Measurements from ENCODE around the gene OR1I1.

The OR1I1 gene

GRCh38 chr19:15107061-15108010 lies 25.3 kb downstream of the OR1I1 start, which contains the start of gene SYDE1:
SYDE1 (plus strand) TSS chr19:15107401; CDS start chr19:15107434, 33 bp downstream.
- CTCF ChIA-PET = no interaction called here
- Mint-ChIP-seq H3K9me3 (peaks cover 17% of the 10 kb centered on the region), H3K36me3 (no peaks in the 10 kb centered on the region), H3K27me3 (peaks cover 48% of the 10 kb centered on the region), H3K4me1 (peaks cover 12% of the 10 kb centered on the region), H3K27ac (no peak within 1 kb of the TSS), H3K4me3 (peak within 1 kb of the TSS; percentile 24)
- no peak for DNase-seq

GRCh38 chr19:15108145-15108844 lies 26.3 kb downstream of the OR1I1 start:
- Mint-ChIP-seq H3K4me3 (no peak overlapping the region), H3K9me3 (peaks cover 16% of the 10 kb centered on the region), H3K27me3 (peaks cover 48% of the 10 kb centered on the region), H3K4me1 (peaks cover 12% of the 10 kb centered on the region), H3K27ac (no peak overlapping the region), H3K36me3 (no peaks in the 10 kb centered on the region)
- CTCF ChIA-PET = interaction anchor here (0.5 kb wide), 1 partner anchor 16 kb away, joined by 3 read pairs; no protein-coding TSS in a partner anchor
- no peak for DNase-seq

GRCh38 chr19:15108845-15109767 lies 27.1 kb downstream of the OR1I1 start:
- H3K9me3 Mint-ChIP-seq = peaks cover 11% of the 10 kb centered on the region
- H3K4me1 Mint-ChIP-seq = peaks cover 12% of the 10 kb centered on the region
- peaks cover 48% of the 10 kb centered on the region for H3K27me3 Mint-ChIP-seq
- H3K27ac Mint-ChIP-seq = no peak overlapping the region
- CTCF ChIA-PET = interaction anchor here (0.5 kb wide), 1 partner anchor 17 kb away, joined by 3 read pairs; no protein-coding TSS in a partner anchor
- no peak for DNase-seq
- H3K36me3 Mint-ChIP-seq = peaks cover under 1% of the 10 kb centered on the region
- no peak overlapping the region for H3K4me3 Mint-ChIP-seq

- Mint-ChIP-seq H3K27me3 (peaks cover 47% of the 10 kb centered on the region), H3K4me3 (no peak overlapping the region), H3K27ac (no peak overlapping the region), H3K9me3 (peaks cover 4% of the 10 kb centered on the region), H3K36me3 (peaks cover 2% of the 10 kb centered on the region), H3K4me1 (peaks cover 12% of the 10 kb centered on the region)
- CTCF ChIA-PET = interaction anchor here (0.9 kb wide), 1 partner anchor 10 kb away, joined by 3 read pairs; no protein-coding TSS in a partner anchor
- no peak for DNase-seq
Measured at GRCh38 chr19:15109768-15110417, 27.9 kb downstream of the OR1I1 start.

- H3K27me3 Mint-ChIP-seq = peaks cover 42% of the 10 kb centered on the region
- CTCF ChIA-PET = interaction anchor here (0.9 kb wide), 1 partner anchor 10 kb away, joined by 3 read pairs; no protein-coding TSS in a partner anchor
- no peak overlapping the region for H3K4me3 Mint-ChIP-seq
- H3K27ac Mint-ChIP-seq = no peak overlapping the region
- peaks cover 12% of the 10 kb centered on the region for H3K4me1 Mint-ChIP-seq
- peaks cover 2% of the 10 kb centered on the region for H3K36me3 Mint-ChIP-seq
- DNase-seq = no peak
- H3K9me3 Mint-ChIP-seq = no peaks in the 10 kb centered on the region
Measured at GRCh38 chr19:15110418-15110815, 28.4 kb downstream of the OR1I1 start.

GRCh38 chr19:15111758-15112157 lies 29.7 kb downstream of the OR1I1 start:
- H3K27ac Mint-ChIP-seq = no peak overlapping the region

GRCh38 chr19:15112385-15112784 lies 30.4 kb downstream of the OR1I1 start:
- no peak for DNase-seq
- Mint-ChIP-seq H3K27ac (no peak overlapping the region), H3K4me3 (no peak overlapping the region), H3K9me3 (no peaks in the 10 kb centered on the region), H3K36me3 (peaks cover 10% of the 10 kb centered on the region), H3K4me1 (peaks cover 5% of the 10 kb centered on the region), H3K27me3 (peaks cover 22% of the 10 kb centered on the region)
- CTCF ChIA-PET = interaction anchor here (1.8 kb wide), 1 partner anchor 11 kb away, joined by 12 read pairs; no protein-coding TSS in a partner anchor

More at GRCh38 chr19:15111758-15112157, 29.7 kb downstream of the OR1I1 start:
- peaks cover 5% of the 10 kb centered on the region for H3K36me3 Mint-ChIP-seq
- no peaks in the 10 kb centered on the region for H3K9me3 Mint-ChIP-seq
- H3K4me1 Mint-ChIP-seq = peaks cover 7% of the 10 kb centered on the region
- DNase-seq = no peak
- no peak overlapping the region for H3K4me3 Mint-ChIP-seq
- CTCF ChIA-PET = interaction anchor here (1.8 kb wide), 1 partner anchor 11 kb away, joined by 12 read pairs; no protein-coding TSS in a partner anchor
- H3K27me3 Mint-ChIP-seq = peaks cover 28% of the 10 kb centered on the region

GRCh38 chr19:15113245-15114152 lies 31.5 kb downstream of the OR1I1 start:
- CTCF ChIA-PET = interaction anchor here (1.8 kb wide), 1 partner anchor 12 kb away, joined by 12 read pairs; no protein-coding TSS in a partner anchor
- DNase-seq = no peak
- H3K4me1 Mint-ChIP-seq = no peaks in the 10 kb centered on the region
- H3K4me3 Mint-ChIP-seq = no peak overlapping the region
- H3K9me3 Mint-ChIP-seq = no peaks in the 10 kb centered on the region
- no peak overlapping the region for H3K27ac Mint-ChIP-seq
- H3K27me3 Mint-ChIP-seq = peaks cover 11% of the 10 kb centered on the region
- peaks cover 19% of the 10 kb centered on the region for H3K36me3 Mint-ChIP-seq

GRCh38 chr19:15114153-15114540 lies 32.1 kb downstream of the OR1I1 start:
- no peaks in the 10 kb centered on the region for H3K4me1 Mint-ChIP-seq
- CTCF ChIA-PET = no interaction called here
- no peak for DNase-seq
- H3K4me3 Mint-ChIP-seq = no peak overlapping the region
- peaks cover 25% of the 10 kb centered on the region for H3K36me3 Mint-ChIP-seq
- H3K9me3 Mint-ChIP-seq = no peaks in the 10 kb centered on the region
- peaks cover 5% of the 10 kb centered on the region for H3K27me3 Mint-ChIP-seq
- no peak overlapping the region for H3K27ac Mint-ChIP-seq

GRCh38 chr19:15115080-15115479 lies 33.1 kb downstream of the OR1I1 start:
- Mint-ChIP-seq H3K27me3 (no peaks in the 10 kb centered on the region), H3K4me1 (no peaks in the 10 kb centered on the region), H3K36me3 (peaks cover 33% of the 10 kb centered on the region), H3K4me3 (no peak overlapping the region), H3K27ac (no peak overlapping the region), H3K9me3 (no peaks in the 10 kb centered on the region)
- CTCF ChIA-PET = no interaction called here
- DNase-seq = no peak

GRCh38 chr19:15115762-15116615 lies 34.0 kb downstream of the OR1I1 start:
- no peaks in the 10 kb centered on the region for H3K4me1 Mint-ChIP-seq
- CTCF ChIA-PET = no interaction called here
- no peaks in the 10 kb centered on the region for H3K27me3 Mint-ChIP-seq
- no peak overlapping the region for H3K27ac Mint-ChIP-seq
- H3K36me3 Mint-ChIP-seq = peaks cover 41% of the 10 kb centered on the region
- H3K4me3 Mint-ChIP-seq = no peak overlapping the region
- DNase-seq = no peak
- no peaks in the 10 kb centered on the region for H3K9me3 Mint-ChIP-seq

GRCh38 chr19:15116856-15117255 lies 34.8 kb downstream of the OR1I1 start:
- no peak for DNase-seq
- no peaks in the 10 kb centered on the region for H3K9me3 Mint-ChIP-seq
- peaks cover 44% of the 10 kb centered on the region for H3K36me3 Mint-ChIP-seq
- no peak overlapping the region for H3K4me3 Mint-ChIP-seq
- CTCF ChIA-PET = no interaction called here
- no peak overlapping the region for H3K27ac Mint-ChIP-seq
- no peaks in the 10 kb centered on the region for H3K27me3 Mint-ChIP-seq
- H3K4me1 Mint-ChIP-seq = no peaks in the 10 kb centered on the region

All from activated naive CD4-positive, alpha-beta T cell treated with anti-CD3 and anti-CD28 coated beads, Interleukin-2, amount 10 ng/mL, durations not matched to agents 7 days and 5 days (primary cell).